SK-N-SH (cell line): Measurements from ENCODE around the gene MEG3.

Experiments
- CHD2 ChIP-seq: fragments of 150-350 bp; IDR thresholded peaks from 2 replicates; pipeline ENCODE4 v1.6.1; 2018; ENCODE audit warnings: low read length; ENCODE audit not compliant: partially characterized antibody
- GATA2 ChIP-seq: sonication (generic); formaldehyde crosslinking; IDR thresholded peaks from 2 replicates; pipeline ENCODE4 v1.5.0; 2020; ENCODE audit warnings: mild to moderate bottlenecking, missing genetic modification reagents
- JUND ChIP-seq: IDR thresholded peaks from 2 replicates; pipeline ENCODE4 v1.4.0; 2012
- TAF1 ChIP-seq: IDR thresholded peaks from 2 replicates; pipeline ENCODE4 v1.6.1; 2012; ENCODE audit warnings: low read depth, mild to moderate bottlenecking, low read length, moderate library complexity, borderline replicate concordance
- TF ChIP-seq, protein P1 (sequence below): fragments of 200-600 bp; sonication (generic); IDR thresholded peaks from 2 replicates; pipeline ENCODE4 v1.6.1; 2017; ENCODE audit warnings: antibody characterized with exemption, mild to moderate bottlenecking, moderate library complexity

DNA sequence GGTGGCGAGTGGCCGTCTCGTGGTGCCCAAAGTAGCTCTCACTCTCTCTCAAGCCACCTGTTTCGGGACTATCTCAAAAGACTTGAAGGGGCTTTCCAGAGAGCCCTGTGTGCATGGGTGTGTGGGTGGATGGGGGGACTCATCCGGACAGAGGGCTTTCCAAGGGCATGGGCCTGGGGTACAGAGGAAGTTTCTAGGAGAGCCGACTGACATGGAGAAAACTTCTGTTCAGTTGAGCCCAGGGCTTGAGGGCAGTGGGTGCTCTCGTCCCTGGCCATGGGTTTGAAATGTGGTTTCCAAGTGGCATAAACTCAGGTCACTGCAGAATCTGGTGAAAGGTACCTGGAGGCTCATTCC lies 47.4 kb upstream of the MEG3 start:
- TF ChIP-seq GATA2 (no peak), JUND (no peak), CHD2 (no peak), TAF1 (no peak)
- TF ChIP-seq, protein P1, sequence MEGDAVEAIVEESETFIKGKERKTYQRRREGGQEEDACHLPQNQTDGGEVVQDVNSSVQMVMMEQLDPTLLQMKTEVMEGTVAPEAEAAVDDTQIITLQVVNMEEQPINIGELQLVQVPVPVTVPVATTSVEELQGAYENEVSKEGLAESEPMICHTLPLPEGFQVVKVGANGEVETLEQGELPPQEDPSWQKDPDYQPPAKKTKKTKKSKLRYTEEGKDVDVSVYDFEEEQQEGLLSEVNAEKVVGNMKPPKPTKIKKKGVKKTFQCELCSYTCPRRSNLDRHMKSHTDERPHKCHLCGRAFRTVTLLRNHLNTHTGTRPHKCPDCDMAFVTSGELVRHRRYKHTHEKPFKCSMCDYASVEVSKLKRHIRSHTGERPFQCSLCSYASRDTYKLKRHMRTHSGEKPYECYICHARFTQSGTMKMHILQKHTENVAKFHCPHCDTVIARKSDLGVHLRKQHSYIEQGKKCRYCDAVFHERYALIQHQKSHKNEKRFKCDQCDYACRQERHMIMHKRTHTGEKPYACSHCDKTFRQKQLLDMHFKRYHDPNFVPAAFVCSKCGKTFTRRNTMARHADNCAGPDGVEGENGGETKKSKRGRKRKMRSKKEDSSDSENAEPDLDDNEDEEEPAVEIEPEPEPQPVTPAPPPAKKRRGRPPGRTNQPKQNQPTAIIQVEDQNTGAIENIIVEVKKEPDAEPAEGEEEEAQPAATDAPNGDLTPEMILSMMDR = no peak
